NCI-H82 treated with DMSO at 0.1 percent for 48 hours (cell line): ENCODE measurements around the gene RNU6-8.

Experiments used
- DNase-seq: peaks from one replicate; lab custom pipeline; 2025; ENCODE audit not compliant: unreplicated experiment; lab: John Stamatoyannopoulos, UW

The RNU6-8 gene

GRCh38 chr14:32202998-32203882 lies at the start of gene RNU6-8:
RNU6-8 (minus strand) TSS chr14:32203269.
- DNase-seq, result peak; percentile 56

DNA sequence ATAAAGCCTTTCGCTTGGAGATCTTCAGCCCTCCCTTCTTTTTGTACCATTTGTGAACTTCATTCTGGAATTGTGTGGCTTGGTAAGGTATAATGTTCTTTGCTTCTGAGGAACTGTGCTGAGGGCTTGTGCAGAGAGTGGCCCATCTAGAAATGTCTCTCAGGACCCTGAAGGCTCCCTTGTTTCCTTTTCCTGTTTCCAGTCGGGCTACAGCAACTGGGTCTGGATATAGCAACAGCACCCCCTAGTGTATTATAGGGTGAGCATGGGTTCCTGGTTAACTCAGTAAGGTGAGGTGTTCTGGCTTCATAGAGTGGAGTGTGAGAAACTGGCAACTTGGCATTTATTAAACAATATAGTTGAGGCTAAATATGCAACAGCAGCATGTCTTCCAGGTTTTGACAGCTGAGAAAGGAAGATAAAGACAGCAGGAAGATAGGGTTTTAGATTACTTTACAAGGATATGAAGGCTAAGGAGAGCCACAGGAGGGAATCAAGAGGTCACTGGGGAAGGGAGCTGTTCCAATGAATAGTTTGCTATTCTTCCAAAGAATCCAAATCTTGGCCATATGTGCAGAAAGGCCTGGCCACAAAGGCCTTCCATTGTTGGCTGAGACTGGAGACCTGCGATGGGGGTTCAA lies 49.1 kb upstream of the RNU6-8 start:
- peak; percentile 64 for DNase-seq

- no peak for DNase-seq
Observed at GRCh38 chr14:32251530-32251929, 48.5 kb upstream of the RNU6-8 start.

GRCh38 chr14:32250681-32251080 lies 47.6 kb upstream of the RNU6-8 start:
- DNase-seq, result no peak

DNA sequence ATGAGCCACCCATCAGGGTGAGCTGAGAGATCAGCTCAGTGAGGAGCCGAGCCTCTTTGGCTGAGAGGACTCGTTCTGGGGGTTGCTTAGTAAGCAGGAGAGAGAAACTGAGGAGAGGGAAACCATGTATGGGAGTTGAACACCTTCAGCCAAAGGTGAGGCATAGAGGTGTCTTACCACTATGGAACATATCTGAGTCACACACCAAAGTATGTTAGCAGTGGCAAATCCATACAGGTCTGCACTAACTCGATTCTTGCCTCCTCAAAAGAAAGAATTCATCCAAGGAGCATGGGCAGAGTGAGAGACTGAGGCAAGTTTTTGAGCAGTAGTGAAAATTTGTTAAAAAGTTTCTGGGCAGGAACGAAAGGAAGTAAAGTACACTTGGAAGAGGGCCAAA lies 46.7 kb upstream of the RNU6-8 start:
- no peak for DNase-seq

DNA sequence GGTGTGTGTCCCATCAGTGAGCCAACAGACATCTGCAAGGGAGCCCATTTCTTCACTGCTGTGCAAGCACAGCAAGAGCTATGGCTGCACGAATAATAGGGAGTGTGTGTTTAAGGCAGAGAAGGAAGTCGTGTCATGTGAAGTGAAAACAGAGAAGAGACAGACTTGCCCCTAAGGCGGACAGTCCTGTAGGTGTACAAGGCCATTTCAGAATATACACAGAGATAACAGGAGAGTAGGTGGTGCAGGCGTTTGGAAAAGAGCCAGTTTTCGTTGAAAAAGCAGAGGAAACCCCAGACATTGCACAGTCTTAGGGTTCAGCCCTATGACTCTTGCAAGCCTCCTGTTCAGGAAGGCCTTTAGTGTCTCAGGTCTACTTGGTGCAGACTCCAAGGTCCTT lies 46.3 kb upstream of the RNU6-8 start:
- DNase-seq, result no peak

- DNase-seq, result no peak
Observed at GRCh38 chr14:32246751-32247150, 43.7 kb upstream of the RNU6-8 start.

- no peak for DNase-seq
Observed at GRCh38 chr14:32244404-32244803, 41.3 kb upstream of the RNU6-8 start.

DNA sequence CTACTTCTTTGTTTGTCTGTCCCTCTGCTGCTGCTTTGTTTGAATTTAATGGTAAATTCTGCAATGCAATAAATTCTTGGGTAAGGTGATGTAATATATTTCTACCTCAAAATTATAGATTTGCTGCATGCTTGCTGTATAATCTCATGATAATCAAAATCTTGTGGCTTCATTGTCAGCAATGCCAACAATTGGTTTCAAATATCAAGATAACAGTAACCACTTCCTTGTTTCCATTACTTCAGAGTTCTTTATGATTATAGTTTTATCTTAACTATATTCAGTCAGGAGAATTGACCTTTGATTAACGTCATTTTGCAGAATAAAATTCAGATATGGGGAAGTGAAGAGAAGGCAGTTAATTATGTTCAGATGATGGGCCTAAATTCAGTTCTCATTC lies 30.2 kb upstream of the RNU6-8 start:
- DNase-seq, result no peak

DNA sequence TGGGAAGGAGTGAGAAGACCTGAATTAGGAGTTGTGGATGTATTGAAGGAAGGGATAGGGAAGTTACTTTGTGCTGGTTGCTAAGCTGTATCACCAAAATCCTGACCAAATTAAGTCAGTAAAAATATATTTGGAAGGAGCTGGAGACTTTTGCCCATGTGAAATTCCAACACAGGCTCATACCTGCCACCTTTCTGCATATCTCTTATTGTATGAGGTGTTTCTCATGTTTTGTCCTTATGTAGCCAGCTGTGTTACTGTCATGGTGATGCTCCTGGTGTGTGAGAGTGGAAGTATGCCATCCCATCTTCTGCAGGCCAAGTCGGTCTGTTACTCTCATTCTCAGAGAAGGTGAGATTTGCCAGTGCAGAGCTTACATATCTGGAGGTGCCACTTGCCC lies 29.4 kb upstream of the RNU6-8 start:
- DNase-seq, result no peak

GRCh38 chr14:32230695-32231280 lies 27.7 kb upstream of the RNU6-8 start:
- no peak for DNase-seq

DNA sequence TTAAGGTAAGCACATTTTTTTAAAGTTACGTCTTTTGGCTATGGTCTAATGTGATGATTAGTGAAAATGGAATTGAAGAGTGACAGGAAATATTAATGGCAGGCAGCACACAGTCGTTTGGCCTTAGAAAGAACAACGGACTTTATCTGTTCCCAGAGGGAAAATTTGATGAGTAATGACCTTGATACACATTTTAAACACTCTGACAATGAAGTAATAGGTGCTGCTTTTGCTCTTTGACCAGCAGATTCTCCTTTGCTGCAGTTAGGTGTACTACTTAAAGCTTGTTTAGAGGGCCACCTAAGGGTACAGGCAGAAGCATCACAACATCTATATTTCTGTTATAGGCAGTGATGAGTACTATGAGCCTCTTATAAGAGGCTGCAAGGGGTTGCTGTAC lies 27.1 kb upstream of the RNU6-8 start:
- no peak for DNase-seq

- no peak for DNase-seq
Observed at GRCh38 chr14:32226056-32226455, 23.0 kb upstream of the RNU6-8 start.

DNA sequence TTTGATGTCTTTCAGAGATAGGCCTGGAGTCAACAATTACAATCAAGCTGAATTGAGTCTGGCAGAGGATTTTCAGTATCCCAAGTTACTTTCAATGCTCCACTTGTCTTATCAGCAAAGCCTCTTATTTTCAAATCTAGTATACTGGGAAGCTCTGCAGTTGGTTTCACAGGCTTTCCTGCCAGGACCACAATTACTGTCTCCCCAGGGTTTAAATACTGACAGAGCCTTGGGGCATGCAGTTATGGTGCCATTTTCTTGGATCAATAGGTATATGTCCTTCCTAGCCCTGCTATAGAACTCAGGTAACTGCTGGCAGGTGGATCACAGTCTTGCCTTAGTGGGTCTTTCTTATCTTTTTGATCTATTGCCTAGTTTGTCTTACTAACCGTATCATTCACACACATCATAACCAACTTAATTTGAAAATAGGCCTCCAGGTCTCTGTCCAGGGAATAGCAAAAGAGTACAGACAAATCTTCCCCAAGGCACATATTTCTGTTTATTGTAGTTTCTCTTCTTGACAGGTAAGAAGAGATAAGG lies 22.4 kb upstream of the RNU6-8 start:
- DNase-seq, result peak; percentile 88

DNA sequence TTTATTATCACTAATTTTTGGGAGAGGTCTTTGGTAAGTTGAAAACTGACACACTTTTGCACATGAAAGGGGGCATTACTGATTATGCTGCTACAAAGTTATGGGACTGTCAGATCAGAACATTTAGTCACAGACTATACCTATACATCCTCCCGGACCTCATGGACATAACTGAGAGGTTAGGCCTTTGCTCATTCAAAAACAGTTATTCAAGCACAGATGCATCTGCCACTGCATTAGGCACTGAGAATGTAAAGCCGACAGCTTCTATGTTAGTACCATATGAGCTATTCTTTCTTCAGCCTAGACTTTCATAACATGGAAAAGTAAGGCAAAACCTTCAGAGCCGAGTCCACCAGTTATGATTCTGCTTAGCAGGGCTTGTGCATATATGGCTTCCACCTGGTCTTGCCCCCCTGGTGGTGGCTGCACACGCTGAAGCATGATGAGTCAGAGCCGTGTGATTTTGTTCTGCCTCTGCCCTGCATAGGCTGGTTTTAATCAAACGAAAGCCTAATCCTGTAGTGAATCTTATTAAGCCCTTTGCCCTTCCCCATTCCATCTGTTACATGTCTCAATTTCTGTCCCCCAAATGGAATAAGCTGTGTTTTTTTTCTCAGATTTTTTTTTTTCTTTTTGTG lies 21.8 kb upstream of the RNU6-8 start:
- peak; percentile 97 for DNase-seq

- DNase-seq, result peak; percentile 82
Observed at GRCh38 chr14:32217301-32217700, 14.2 kb upstream of the RNU6-8 start.

- no peak for DNase-seq
Observed at GRCh38 chr14:32212833-32213232, 9.8 kb upstream of the RNU6-8 start.

DNA sequence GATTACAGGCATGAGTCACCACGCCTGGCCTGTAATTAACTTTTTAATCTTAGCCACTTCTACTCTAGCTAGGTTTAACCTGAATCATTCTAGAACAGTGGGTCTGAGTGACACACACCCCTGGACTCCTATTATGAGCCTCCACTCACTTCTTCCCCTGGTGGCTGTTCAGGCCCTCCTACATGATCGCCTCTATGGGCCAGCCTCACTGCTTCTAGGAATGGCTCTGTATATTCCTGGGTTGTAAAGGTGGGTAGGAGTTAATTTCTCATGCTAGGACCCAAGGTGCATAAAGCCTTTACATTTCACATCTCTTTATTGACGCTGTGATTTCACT lies 8.0 kb upstream of the RNU6-8 start:
- DNase-seq, result no peak

- DNase-seq, result no peak
Observed at GRCh38 chr14:32209471-32209870, 6.4 kb upstream of the RNU6-8 start.

- no peak for DNase-seq
Observed at GRCh38 chr14:32208490-32208889, 5.4 kb upstream of the RNU6-8 start.

DNA sequence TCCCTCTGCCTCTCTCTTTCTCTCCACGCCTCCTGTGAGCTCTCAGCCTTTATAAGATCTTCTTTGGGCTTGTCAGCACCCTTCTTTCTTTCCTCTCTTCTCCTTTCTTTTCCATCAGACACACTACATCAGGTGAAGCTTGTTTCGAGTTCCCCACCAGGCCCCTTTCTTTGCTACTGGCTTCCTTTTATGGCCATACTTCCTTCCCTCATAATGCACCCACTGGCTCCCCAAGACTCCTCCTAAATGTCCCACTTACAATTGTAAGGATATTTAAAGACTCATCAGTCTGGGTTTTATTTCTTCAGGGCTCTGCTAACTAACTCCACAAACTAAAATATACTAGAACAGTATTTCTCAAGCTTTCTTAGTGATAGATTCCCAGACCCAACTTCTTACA lies 3.5 kb upstream of the RNU6-8 start:
- DNase-seq, result no peak

- DNase-seq, result no peak
Observed at GRCh38 chr14:32205984-32206383, 2.9 kb upstream of the RNU6-8 start.
